GM19467 (cell line): ENCODE measurements around the gene BMAL1.

Experiments
- ATAC-seq: cut with Tn5 transposase; IDR thresholded peaks from one replicate; pipeline ENCODE4 v1.9.1; 2021; ENCODE audit warnings: mild to moderate bottlenecking, moderate library complexity; ENCODE audit not compliant: unreplicated experiment

The BMAL1 gene

DNA sequence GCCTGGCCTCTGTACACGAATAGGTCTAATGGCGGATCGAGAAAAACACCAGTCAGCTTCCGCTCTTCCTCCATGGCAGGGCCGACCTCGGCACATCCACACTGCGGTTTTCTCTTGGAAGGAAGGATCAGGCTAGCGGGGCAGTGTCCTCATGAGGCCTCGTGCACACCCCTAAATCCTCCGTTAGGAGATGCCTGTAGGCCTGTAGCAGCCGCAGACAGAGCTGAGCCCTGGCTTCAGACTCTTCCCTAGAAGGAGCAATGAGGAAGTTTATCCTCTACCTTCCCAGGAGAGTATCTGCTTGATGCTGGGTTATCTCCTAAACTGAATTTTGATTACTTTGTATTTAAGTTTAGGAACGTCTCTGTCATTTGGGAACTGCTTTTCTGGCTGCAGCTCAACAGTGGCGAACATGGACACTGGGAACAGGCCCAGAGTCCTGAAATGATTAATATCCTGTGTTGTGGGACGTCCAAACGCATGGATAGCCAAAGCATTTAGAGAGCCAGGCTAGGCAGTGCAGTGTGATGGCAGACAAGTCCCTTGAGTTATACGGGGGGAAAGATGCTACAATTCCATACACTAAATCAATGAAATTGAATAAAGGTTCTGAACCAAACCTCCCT lies 16.5 kb upstream of the BMAL1 start:
- no peak for ATAC-seq

DNA sequence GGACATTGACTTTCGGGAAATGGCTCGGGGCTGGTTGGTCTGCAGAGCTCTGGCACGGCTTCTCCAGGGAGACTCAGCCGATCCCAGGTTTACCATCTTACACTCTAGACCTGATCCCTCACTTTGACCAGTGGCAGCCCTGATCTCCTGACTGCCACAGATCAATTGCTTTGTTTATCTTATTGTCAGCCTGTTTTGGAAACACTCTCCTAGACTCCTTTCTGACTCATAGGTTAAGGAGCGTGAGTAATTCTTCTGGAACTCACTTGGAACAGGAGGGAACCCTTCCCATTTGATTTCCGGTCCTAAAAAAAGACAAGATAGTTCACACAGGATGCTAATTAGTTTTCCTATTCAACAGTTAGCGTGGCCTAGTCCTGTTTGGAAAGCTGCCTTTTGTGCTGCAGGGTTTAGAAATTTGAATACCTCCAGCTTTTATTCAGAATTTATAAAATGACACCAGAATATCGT lies 16.0 kb upstream of the BMAL1 start:
- ATAC-seq = no peak

DNA sequence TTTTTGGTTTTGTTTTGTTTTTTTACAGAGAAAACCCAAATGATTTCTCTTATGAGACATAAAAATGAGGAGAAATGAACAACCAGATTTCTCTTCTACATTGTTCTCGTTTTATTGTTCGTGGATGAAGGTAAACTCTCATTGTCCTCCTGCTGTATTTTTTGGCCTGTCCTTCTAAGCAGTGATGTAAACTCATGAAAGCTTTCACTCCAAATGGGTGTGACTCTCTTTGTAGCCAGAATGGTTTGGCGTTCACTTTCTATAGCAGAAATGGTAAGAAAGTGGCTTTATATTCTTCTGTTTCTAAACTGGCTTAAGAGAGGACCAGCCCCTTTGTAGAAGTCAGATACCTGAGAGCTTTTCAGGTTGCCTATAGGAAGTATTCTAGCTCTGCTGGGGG lies 15.5 kb upstream of the BMAL1 start:
- ATAC-seq = no peak

DNA sequence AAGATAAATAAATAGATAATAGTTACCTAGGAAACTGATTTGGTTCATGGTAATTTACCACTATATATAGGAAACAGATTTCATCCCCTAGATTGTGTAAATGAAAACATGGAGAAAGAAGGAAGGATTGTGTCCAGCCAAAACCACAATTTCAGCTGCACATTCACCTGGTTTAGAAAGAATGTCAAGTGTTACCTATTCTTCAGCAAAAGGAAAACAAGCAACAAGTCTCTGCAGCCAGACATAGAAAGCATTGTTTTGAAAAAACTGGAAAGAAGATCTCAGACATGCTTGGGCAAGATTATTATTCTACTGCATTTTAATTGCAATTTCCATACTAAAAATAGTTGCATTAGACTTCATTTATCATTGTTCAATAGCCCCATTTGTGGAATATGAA lies 8.8 kb upstream of the BMAL1 start:
- no peak for ATAC-seq

DNA sequence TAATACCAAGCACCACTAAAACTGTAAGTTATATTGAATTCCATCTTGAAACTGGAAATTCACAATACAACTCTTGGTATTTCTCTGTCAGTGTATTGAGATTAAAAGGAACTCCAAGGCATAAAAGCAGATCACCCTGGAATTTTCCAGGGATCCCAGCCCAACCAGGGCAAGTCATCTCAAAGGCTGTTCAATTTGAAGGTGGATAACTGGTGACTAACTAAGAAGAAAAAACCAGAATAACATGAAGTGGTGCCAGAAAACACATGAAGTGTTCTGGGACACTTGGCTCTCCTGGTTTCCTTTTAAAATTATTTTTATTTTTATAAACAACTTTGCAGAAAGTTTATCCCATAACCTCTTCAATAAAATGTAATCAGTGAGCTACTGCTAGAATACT lies 7.8 kb upstream of the BMAL1 start:
- no peak for ATAC-seq

DNA sequence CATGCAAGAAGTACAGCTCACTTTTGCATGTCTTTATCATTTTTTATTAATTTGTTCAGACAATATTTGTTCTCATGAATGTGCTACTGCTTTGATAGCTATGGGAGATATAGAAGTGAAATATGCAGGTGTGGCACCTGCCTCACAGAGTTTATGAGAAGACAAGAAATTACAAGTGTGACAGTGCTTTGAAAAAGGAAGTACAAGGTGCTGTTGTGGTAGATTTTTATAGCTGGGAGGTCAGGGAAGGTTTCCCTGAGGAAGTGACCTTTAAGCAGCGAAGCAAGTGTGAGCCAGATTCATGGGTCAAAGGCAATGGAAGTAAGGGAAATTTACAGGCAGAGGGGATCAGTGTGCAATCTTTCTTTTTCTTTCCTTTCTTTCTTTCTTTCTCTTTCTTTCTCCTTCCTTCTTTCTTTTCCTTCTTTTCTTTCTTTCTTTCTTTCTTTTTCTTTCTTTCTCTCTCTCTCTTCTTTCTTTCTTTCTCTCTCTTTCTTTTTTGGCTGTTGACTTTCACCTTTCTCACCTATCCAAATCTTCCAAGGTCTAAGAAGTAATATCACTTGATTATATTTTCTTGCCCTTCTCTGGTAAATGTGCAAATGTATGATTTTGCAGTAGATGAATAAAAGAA lies 6.4 kb upstream of the BMAL1 start:
- no peak for ATAC-seq

DNA sequence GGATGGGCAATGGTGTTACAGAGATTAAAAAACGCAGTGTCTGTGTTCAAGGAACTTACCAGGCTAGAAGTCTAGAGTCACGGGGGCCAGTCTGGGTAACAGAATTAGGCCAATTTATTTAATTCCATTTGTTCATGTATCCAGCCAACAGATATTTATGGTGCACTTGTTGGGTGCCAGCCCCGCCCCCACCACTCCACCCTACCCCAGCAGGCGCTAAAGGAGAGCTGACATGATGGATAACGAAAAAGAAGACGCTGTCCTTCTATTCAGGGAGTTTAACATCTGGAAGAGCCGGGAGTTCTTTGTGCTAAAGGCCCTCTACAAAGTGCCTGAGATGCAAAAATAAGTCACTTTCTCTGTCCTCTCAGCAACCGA lies 1.1 kb upstream of the BMAL1 start:
- no peak for ATAC-seq

DNA sequence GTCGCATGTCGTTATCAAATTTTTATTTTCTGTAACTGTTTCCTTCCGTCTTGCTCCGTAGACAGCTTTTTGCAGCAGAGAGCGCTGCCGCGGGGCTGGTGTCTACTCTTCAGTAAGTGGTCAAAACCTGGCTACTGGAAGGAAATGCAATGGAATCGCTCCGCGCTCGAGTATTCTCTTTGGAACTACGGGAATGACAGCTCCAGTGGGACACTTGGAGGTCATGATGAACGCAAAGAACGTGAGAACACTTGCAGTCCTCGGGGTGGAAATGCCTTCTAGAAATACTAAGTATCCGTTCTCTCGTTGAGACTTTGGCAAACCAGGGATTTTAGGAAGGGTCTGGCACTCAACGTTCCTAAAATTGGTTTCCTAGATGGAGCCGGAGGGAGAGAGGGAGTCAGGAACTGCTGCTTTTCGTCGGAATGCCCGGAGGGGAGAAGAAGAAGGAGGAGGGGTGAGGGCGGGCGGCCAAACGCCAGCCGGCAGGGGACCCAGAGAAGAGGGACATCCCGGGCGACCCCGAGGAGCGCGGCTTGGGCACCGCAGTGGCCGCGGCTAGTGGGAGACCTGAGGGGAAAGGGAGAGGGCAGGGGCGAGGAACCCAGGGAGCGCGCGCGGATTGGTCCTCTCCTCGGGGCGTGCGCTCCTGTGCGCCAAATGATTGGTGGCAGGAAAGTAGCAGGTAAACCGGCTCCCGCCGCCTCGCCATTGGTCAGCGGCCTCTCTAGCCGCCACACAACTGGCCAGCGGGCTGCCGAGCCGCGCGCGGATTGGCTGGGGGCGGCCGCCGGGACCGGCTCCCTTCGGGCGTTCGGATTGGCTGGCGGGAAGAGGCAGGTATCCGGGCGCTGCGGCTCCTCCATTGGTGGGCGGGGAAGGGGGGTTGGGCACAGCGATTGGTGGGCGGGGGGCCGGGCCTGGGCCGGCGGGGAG lies 490 bp upstream of the BMAL1 start:
- ATAC-seq = peak; percentile 88

DNA sequence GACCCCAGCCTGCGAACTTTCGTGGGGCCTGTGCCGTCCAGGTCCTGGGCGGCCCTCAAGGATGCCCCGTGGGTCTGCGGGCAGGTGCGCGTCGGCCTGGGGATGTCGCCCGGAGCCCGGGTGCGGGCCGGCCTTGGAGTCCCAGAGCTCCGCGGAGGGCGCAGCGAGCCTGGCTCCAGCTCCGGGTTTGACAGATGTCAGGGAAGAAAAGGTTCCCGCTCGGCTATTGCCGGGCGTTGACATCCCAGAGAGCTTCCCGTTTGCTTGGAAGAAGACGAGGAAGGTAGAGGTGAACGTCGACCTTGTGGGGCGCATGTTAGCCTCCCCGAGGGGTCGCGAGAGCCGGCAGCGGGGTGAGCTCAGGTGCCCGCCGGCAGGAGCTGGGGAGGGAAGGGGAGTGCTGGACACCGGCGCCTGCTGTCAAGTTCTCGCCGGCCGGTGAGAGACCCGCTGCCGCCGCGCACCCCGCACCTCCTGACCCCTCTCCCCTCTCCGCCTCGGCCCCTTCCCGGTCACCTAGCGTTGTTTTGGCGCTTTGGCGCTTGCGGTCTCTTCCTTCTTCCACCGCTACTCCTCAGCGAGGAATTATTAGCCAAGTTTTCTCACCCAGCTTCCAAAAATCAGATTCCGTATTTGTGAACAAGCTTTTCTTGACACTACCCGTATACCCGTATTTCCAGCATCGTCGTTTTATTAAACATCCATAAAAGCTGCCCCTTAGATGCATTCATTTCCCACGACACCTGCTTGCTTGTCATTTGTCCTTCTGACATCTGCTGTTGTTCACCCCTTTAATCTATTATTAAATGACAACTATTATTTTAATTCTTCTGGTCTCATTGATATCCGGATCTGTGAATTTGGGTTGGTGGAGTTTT lies 1.3 kb downstream of the BMAL1 start:
- no peak for ATAC-seq

DNA sequence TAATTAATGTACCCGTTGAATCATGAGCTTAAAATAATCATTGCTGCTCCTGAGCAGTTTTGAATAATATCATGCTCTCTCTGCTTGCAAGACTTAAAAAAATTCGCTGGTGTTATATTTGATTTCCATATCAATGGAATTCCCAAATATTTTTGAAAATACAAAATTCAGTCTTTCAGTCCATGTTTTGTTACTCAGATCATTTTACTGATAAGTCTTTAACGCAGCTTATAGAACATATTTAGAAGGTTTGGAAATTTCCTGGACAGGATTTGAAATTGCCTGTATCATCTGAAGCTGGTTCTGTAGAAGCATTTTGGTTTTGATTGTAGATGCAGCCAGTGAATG lies 1.9 kb downstream of the BMAL1 start:
- no peak for ATAC-seq

DNA sequence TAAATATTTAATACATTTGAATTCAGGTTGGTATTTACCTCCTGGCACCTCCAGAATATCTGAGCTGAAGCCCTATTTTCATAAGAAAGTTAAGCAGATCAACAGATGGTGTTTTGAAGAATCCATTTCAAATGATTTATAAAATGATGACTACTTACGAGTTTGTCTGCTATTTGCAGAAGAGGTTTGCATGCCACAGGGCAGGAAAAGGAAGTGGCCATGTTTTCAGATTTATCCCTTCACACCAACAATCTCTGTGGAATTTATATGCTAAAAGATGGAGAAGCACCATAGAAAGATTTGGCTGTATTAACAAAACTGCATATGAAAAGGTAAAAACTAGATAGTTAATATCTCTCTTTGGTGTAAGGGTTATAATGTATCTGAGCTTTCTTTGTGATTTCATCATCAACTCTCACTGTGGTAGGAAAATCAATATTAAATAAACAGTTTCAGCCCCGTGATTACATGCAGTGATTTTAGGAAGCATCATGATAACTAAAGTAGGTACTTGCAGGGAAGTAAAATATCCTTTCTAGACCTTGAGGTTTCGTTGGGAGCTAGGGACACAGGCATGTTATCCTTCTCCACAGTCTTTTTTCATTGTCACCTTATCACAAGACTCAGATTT lies 2.6 kb downstream of the BMAL1 start:
- ATAC-seq = no peak

DNA sequence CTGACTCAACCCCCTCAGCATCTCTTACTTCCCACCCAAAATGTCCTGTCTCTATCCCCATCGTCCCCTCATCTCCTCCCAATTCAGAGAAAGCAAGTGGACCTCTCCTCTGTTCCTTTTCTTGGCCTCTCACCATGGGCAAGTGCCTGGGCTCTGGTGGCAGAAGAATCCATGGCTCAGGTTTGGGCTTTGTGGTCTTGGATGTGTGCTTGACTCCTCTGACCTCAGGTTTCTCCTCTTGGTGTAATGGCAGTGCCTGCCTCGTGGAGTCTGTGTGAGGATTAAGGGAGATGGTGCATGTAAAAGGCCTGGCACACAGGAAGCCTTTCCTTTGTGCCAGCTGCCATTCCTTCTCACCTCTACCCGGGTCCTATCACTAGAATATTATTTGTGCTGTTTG lies 3.2 kb downstream of the BMAL1 start:
- no peak for ATAC-seq

DNA sequence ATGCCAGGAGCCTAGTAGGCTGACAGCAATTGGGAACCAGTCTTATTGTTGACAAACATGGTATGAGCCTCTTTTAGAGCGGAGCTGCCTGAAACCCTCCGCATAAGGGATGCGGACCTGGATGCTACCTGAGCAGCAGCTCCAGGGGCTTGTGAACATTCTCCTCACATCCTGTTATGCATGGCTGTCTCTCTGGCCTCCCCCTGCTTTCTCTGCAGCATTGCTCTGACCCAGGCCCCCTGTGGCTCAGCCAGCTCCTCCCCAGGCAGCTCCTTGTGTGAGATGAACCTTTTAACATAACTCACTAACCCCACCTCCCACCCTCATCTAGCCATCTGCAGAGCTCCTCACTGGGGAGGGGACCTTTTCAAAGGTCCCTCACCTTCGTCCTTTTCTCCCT lies 6.0 kb downstream of the BMAL1 start:
- no peak for ATAC-seq

DNA sequence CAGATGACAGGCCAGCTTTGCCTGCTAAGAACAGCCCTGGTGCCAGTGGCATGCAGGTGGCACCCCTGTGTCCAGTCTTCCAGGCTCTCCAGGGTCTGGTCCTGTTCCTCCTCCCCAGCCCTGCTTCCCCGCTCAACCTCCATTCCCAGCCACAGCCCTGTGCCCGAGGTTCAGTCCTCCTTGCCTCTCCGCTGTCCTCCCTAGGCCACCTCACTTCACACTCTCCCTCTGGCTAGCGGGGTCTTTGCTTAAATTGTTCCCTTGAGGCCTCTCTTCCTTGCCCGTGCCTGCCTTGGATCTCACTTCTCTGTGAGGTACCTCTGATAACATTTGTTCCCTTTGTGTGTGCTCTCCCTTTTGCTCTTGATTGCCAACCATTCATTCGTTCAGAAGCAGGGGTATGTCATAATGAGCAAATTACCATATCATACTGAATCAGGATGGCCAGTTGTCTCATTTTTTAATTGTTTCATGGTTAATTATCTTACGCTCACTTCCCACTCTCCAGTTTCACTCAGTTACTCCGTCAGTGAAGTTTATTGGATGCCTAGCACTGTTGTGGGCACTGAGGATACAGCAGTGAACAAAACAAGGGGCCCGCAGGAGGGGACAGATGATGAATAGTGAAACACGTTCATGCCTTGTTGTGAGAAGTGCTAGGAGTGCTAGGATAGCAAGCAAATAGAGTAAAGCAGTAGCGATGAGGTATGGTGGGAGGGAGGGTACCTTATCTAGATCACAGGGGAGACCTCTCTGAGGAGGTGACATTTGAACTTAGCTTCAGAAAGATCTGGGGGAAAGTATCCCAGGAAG lies 7.4 kb downstream of the BMAL1 start:
- ATAC-seq = no peak

DNA sequence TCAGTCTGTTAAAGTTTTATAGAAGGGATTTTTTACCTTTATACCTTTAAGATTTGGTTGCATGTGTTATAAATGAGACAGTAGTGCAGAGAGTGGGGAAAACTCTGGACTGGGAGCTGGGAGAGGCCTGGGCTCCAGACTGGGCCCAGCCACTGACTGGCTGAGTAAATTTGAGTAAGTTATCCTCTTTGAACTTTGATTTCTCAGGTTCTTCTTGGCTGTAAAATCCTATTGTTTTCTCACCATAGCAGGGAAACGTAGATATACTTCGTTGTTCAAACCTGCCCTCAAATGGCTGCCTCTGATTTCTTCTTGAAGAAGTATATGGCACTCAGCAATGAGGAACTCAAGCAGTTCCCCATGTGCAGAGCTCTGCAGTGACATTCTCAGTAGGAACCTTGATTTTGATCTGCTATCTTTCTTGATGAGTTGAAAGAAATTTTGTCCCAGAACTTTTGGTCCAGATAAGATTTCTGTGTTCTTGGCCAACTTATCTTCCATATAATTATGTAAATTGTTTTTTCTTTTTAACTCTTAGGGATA lies 8.8 kb downstream of the BMAL1 start:
- no peak for ATAC-seq

DNA sequence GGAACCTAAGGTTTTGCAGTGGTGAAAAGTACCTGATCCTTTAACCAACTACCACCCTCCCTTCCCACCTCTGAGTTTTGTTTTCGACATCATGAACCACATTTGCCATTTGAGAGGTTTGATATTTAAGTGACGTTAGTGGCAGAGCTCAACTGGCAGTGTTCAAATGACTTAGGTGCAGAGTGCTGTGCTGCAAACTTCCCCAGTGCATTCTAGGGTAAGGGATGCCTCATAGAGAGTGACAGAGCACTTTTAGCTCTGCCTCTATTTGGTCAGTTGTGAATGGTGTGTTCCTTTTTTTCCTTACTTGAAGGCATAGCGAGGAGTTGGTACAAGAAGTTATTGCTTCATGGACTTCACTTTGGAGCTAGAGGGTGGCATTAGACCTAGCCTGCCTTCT lies 9.4 kb downstream of the BMAL1 start:
- ATAC-seq = no peak

DNA sequence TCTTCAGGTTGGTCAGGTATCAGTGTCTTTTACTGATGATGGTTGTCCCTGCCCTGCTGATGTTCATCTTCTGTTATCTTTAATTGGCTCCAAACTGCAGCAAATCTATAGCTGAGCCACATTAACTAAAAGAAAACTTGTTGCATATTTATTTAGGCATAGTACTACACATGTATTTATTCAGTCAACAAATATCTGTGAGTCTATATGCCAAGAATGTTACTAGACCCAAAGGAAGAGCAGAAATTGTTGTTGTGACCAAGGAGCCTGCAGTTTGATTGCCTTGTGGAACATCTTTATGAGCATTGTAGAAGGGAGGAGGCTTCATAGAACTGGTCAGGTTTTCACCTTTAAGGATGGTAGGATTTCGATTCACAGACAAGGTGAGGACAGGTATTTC lies 10.1 kb downstream of the BMAL1 start:
- ATAC-seq = no peak

DNA sequence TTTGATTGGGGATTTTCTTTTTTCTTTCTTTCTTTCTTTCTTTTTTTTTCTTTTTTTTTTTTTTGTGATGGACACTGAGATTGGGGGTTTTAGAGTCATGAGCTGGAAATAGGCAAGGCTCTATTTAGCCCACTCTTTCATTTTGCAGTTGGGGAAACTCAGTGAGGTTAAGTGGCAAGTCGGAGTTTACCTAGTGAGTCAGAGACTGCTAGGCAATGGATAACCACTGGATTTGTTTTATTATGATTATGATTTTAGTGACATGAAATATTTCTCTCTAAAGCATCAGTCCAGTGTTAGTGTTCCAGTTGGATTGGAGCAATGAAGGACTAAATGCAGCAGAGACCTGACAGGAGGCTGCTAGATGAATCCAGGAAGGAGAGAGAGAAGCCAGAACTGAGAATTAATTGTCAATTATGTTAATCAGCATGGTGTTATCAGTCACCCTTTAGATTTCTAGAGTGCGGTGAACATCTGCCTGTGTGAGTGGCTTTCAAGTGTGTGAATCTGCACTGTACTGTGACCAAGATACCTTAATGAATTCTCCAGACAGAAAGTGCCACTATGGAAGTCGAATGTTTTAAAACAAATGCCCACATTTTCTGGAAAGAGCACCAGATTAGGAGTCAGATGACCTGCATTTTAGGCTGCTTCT lies 10.9 kb downstream of the BMAL1 start:
- no peak for ATAC-seq

DNA sequence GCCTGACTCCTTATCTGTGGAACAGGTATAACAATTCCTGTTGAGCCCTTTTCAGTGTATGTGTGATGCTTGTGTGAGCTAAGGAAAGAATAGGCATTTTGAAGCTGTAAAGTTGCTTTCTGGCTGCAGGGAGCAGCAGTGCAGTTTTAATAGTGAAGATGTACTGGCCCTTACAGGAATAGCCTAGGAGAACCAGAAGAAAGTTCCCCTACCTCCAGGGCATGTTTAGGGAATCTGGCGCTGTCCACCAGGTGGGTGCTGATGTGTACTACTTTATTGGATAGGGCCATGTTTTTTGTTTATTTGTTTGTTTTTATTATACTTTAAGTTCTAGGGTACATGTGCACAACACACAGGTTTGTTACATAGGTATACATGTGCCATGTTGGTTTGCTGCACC lies 11.5 kb downstream of the BMAL1 start:
- no peak for ATAC-seq
